Naive thymus-derived CD8-positive, alpha-beta T cell (primary cell): ENCODE data around the gene USP32. TPM values are rescaled to one million over a fixed set of nuclear protein-coding genes. Genes with fewer than 3 reads are reported as not detected.
A peak's percentile ranks its signal among the peaks of the same experiment; 100 is the strongest.
"Not testable (repeated sequence)": the region's sequence is repeated elsewhere in the genome, so short reads cannot be mapped to it uniquely, and the experiment has no call there.

Source experiments
- ATAC-seq, 2 donors: fragments of 150-1000 bp; cut with Tn5 transposase in 1 of 2; sonication (Bioruptor Pico), chemical (Tn5 transposase) in 1 of 2; 1 replicate in 1 of 2; 2 replicates in 1 of 2; pipeline ENCODE4 v1.10.0; 2021; ENCODE audit warnings: mild to moderate bottlenecking in 2 of 2, moderate library complexity in 2 of 2
- POLR2A ChIA-PET: fragments of 350-600 bp; sonication (Branson Sonifier 250); formaldehyde crosslinking; loops from one replicate; lab custom pipeline; 2021; ENCODE audit warnings: antibody characterized with exemption; lab: Charles Lee
- DNase-seq, 10 donors: peaks; one replicate each; pipeline versions ENCODE4 v3.0.0 to v3.0.0-alpha.2; 2020 to 2022
- H3K27ac Mint-ChIP-seq, 10 donors: one replicate each; pipeline ENCODE4 v1.8.0; 2020 to 2022; ENCODE audit warnings: mild to moderate bottlenecking in 10 of 10, mixed read lengths in 10 of 10, moderate library complexity in 4 of 10, inconsistent platforms in 1 of 10
- H3K27me3 Mint-ChIP-seq, 5 donors: one replicate each; pipeline ENCODE4 v1.8.0; 2021 to 2022; ENCODE audit warnings: mixed read lengths in 5 of 5
- H3K36me3 Mint-ChIP-seq, 3 donors: one replicate each; pipeline ENCODE4 v1.8.0; 2020 to 2022; ENCODE audit warnings: mixed read lengths in 3 of 3, mild to moderate bottlenecking in 2 of 3, inconsistent platforms in 1 of 3
- H3K4me1 Mint-ChIP-seq, 4 donors: one replicate each; pipeline ENCODE4 v1.8.0; 2021 to 2022; ENCODE audit warnings: mixed read lengths in 4 of 4
- H3K4me3 Mint-ChIP-seq, 10 donors: one replicate each; pipeline ENCODE4 v1.8.0; 2020 to 2022; ENCODE audit warnings: mild to moderate bottlenecking in 10 of 10, mixed read lengths in 10 of 10, moderate library complexity in 6 of 10, inconsistent platforms in 1 of 10
- H3K9me3 Mint-ChIP-seq, 9 donors: one replicate each; pipeline ENCODE4 v1.8.0; 2020 to 2022; ENCODE audit warnings: mixed read lengths in 9 of 9, mild to moderate bottlenecking in 3 of 9, inconsistent platforms in 1 of 9, moderate library complexity in 1 of 9
- polyA plus RNA-seq, 3 donors: library from polyadenylated mRNA; unstranded; fragments of 300-500 nt; fragmentation: Illumina TruSeq; gene quantifications; one replicate each; pipeline ENCODE4 v1.2.3, GENCODE V29; 2021
- total RNA-seq, 8 experiments: library from RNA in 2 of 8; stranded (reverse) in 2 of 8; gene quantifications; one replicate each; pipeline ENCODE4 v1.2.3 and lab custom pipeline; 2021 to 2026

USP32 gene, protein sequence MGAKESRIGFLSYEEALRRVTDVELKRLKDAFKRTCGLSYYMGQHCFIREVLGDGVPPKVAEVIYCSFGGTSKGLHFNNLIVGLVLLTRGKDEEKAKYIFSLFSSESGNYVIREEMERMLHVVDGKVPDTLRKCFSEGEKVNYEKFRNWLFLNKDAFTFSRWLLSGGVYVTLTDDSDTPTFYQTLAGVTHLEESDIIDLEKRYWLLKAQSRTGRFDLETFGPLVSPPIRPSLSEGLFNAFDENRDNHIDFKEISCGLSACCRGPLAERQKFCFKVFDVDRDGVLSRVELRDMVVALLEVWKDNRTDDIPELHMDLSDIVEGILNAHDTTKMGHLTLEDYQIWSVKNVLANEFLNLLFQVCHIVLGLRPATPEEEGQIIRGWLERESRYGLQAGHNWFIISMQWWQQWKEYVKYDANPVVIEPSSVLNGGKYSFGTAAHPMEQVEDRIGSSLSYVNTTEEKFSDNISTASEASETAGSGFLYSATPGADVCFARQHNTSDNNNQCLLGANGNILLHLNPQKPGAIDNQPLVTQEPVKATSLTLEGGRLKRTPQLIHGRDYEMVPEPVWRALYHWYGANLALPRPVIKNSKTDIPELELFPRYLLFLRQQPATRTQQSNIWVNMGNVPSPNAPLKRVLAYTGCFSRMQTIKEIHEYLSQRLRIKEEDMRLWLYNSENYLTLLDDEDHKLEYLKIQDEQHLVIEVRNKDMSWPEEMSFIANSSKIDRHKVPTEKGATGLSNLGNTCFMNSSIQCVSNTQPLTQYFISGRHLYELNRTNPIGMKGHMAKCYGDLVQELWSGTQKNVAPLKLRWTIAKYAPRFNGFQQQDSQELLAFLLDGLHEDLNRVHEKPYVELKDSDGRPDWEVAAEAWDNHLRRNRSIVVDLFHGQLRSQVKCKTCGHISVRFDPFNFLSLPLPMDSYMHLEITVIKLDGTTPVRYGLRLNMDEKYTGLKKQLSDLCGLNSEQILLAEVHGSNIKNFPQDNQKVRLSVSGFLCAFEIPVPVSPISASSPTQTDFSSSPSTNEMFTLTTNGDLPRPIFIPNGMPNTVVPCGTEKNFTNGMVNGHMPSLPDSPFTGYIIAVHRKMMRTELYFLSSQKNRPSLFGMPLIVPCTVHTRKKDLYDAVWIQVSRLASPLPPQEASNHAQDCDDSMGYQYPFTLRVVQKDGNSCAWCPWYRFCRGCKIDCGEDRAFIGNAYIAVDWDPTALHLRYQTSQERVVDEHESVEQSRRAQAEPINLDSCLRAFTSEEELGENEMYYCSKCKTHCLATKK (N-terminal part only)
- total RNA-seq (10 to 100 TPM; 35.9 to 36.6 TPM), polyA plus RNA-seq (1 to 10 TPM; 3.9 to 5.6 (median 5.4) TPM), total RNA-seq (lab: John Stamatoyannopoulos, UW) (44.1 to 71.4 (median 59.8) reads per million in 6 experiments)

- peak within 1 kb of the TSS; percentile 92 to 97 (median 97) for H3K4me3 Mint-ChIP-seq
- no peaks in the 10 kb centered on the region for H3K9me3 Mint-ChIP-seq
- no peaks in the 10 kb centered on the region for H3K27me3 Mint-ChIP-seq
- no peaks in the 10 kb centered on the region for H3K36me3 Mint-ChIP-seq
- peak within 1 kb of the TSS; percentile 93 to 99 (median 98) for H3K27ac Mint-ChIP-seq
- peak; percentile 87 to 90 for ATAC-seq
- peaks cover 23 to 71% (median 43%) of the 10 kb centered on the region in 4 donors for H3K4me1 Mint-ChIP-seq
- POLR2A ChIA-PET = interaction anchor here (0.7 to 1.4 kb wide), 9 partner anchors 8 to 1285 kb away, joined by 3 to 9 read pairs (median 4); partner anchors contain the start of genes APPBP2, BCAS3 and TRIM37
- peak; percentile 93 to 99 (median 96) for DNase-seq
These were observed at the start of gene USP32 for GRCh38 chr17:60392042-60392844. Gene USP32, minus strand, starts transcription at chr17:60392133. Its CDS starts 194 bp downstream, at chr17:60391939.

DNA sequence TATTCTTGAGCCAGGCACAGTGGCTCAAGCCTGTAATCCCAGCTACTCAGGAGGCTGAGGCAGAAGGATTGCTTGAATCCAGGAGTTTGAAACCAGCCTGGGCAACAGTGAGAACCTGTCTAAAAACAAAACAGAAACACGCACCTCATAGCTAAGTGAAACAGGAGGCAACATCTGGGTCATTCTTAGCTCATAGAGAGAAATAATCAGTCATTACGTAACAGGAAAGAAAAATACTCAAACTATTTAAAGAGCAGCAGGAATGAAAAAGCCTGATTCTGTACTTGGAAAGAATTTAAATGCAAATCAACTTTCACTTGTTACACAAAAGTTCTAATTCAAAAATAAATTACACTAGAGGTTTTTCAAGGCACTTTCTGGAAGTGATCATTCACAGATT, 47.6 kb upstream of the USP32 start:
- Mint-ChIP-seq H3K27ac (no peak overlapping the region), H3K4me3 (no peak overlapping the region), H3K36me3 (peaks cover 0 to under 1% (median 0%) of the 10 kb centered on the region in 3 donors), H3K27me3 (peaks cover 0 to 6% (median 2%) of the 10 kb centered on the region in 5 donors), H3K4me1 (peaks cover 0 to 2% (median 0%) of the 10 kb centered on the region in 4 donors), H3K9me3 (no peaks in the 10 kb centered on the region)
- DNase-seq (no peak), ATAC-seq (no peak)
- POLR2A ChIA-PET = interaction anchor here (0.5 to 0.7 kb wide), 2 partner anchors 310 to 403 kb away, joined by 4 to 5 read pairs; no protein-coding TSS in a partner anchor

GRCh38 chr17:60436676-60437075, 44.7 kb upstream of the USP32 start:
- DNase-seq (no peak), ATAC-seq (no peak)
- H3K4me3 Mint-ChIP-seq = no peak overlapping the region
- no peak overlapping the region for H3K27ac Mint-ChIP-seq
- POLR2A ChIA-PET = no interaction called here
- peaks cover 0 to 11% (median 2%) of the 10 kb centered on the region in 5 donors for H3K27me3 Mint-ChIP-seq
- no peaks in the 10 kb centered on the region for H3K9me3 Mint-ChIP-seq
- H3K36me3 Mint-ChIP-seq = no peaks in the 10 kb centered on the region
- H3K4me1 Mint-ChIP-seq = peaks cover 0 to 2% (median 0%) of the 10 kb centered on the region in 4 donors

GRCh38 chr17:60435244-60436167, 43.6 kb upstream of the USP32 start:
- H3K27ac Mint-ChIP-seq = no peak overlapping the region
- peaks cover 0 to 2% (median 0%) of the 10 kb centered on the region in 4 donors for H3K4me1 Mint-ChIP-seq
- ATAC-seq (peak; percentile 57 to 68), DNase-seq (peak in 9 of 10 donors; percentile 37 to 75 (median 59))
- H3K36me3 Mint-ChIP-seq = no peaks in the 10 kb centered on the region
- peaks cover 0 to 11% (median 2%) of the 10 kb centered on the region in 5 donors for H3K27me3 Mint-ChIP-seq
- POLR2A ChIA-PET = no interaction called here
- H3K9me3 Mint-ChIP-seq = no peaks in the 10 kb centered on the region
- no peak overlapping the region for H3K4me3 Mint-ChIP-seq

- DNase-seq, H3K4me1 Mint-ChIP-seq, H3K9me3 Mint-ChIP-seq, ATAC-seq, H3K27ac Mint-ChIP-seq, H3K36me3 Mint-ChIP-seq, POLR2A ChIA-PET, H3K4me3 Mint-ChIP-seq: not testable (repeated sequence)
- H3K27me3 Mint-ChIP-seq = peaks cover 0 to 11% (median 3%) of the 10 kb centered on the region in 5 donors
These were observed 41.4 kb upstream of the USP32 start for GRCh38 chr17:60433021-60433997.

GRCh38 chr17:60430561-60430960, 38.6 kb upstream of the USP32 start:
- POLR2A ChIA-PET, H3K9me3 Mint-ChIP-seq: not testable (repeated sequence)

DNA sequence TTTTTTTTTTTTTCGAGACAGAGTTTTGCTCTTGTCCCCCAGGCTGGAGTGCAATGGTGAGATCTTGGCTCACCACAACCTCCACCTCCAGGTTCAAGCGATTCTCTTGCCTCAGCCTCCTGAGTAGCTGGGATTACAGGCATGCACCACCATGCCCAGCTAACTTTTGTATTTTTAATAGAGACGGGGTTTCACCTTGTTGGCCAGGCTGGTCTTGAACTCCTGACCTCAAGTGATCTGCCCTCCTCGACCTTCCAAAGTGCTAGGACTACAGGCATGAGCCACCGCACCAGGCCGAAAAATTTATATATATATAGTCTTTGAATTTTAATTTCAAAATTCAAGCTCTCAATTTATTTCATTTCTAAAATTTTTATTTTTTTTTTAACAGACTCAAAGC, 36.6 kb upstream of the USP32 start:
- not testable (repeated sequence) for H3K27me3 Mint-ChIP-seq, ATAC-seq, H3K4me3 Mint-ChIP-seq, H3K4me1 Mint-ChIP-seq, H3K27ac Mint-ChIP-seq, H3K36me3 Mint-ChIP-seq, H3K9me3 Mint-ChIP-seq, DNase-seq
- POLR2A ChIA-PET = interaction anchor here (0.7 kb wide), 1 partner anchor 69 kb away, joined by 3 read pairs; no protein-coding TSS in a partner anchor

More at GRCh38 chr17:60430561-60430960, 38.6 kb upstream of the USP32 start:
- not testable (repeated sequence) for H3K4me3 Mint-ChIP-seq, H3K27me3 Mint-ChIP-seq, H3K27ac Mint-ChIP-seq, H3K4me1 Mint-ChIP-seq, H3K36me3 Mint-ChIP-seq, DNase-seq, ATAC-seq

DNA sequence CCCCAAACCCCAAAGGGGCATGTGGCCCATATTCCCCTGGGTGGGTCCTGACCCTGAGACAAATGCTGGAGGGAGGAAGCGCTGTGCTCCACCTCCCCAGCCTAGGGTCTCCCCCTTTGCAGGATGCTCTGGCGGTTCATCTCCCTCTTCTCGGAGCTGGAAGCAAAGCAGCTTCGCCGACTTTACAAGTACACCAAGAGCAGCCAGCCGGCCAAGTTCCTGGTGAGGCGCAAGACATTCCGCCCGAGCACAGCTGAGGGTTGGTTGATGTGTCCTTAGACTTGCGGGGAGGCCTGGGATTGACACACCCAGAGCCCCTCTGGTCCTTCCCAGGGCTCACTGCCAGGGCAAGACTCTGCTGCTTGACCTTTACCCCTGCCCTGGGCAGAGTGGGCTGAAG, 34.7 kb upstream of the USP32 start:
- Mint-ChIP-seq H3K4me3 (no peak overlapping the region), H3K36me3 (no peaks in the 10 kb centered on the region), H3K27ac (no peak overlapping the region), H3K27me3 (peaks cover 0 to 1% (median 0%) of the 10 kb centered on the region in 5 donors), H3K4me1 (peaks cover 0 to 4% (median 1%) of the 10 kb centered on the region in 4 donors), H3K9me3 (no peaks in the 10 kb centered on the region)
- no peak for DNase-seq
- POLR2A ChIA-PET = no interaction called here
- ATAC-seq = no peak

GRCh38 chr17:60425626-60426025, 33.7 kb upstream of the USP32 start:
- peaks cover 5 to 9% (median 6%) of the 10 kb centered on the region in 4 donors for H3K4me1 Mint-ChIP-seq
- H3K27me3 Mint-ChIP-seq = peaks cover 0 to 1% (median 0%) of the 10 kb centered on the region in 5 donors
- no peaks in the 10 kb centered on the region for H3K36me3 Mint-ChIP-seq
- no peak for DNase-seq
- ATAC-seq = no peak
- H3K4me3 Mint-ChIP-seq = no peak overlapping the region
- no peak overlapping the region for H3K27ac Mint-ChIP-seq
- POLR2A ChIA-PET = no interaction called here
- H3K9me3 Mint-ChIP-seq = no peaks in the 10 kb centered on the region

GRCh38 chr17:60423865-60424264, 31.9 kb upstream of the USP32 start:
- Mint-ChIP-seq H3K4me1 (peaks cover 5 to 9% (median 7%) of the 10 kb centered on the region in 4 donors), H3K9me3 (no peaks in the 10 kb centered on the region), H3K4me3 (no peak overlapping the region), H3K27ac (peak overlapping the region in 1 of 10 donors; percentile 73), H3K36me3 (no peaks in the 10 kb centered on the region), H3K27me3 (peaks cover 0 to 1% (median 0%) of the 10 kb centered on the region in 5 donors)
- ATAC-seq = no peak
- no peak for DNase-seq
- POLR2A ChIA-PET = no interaction called here
